ENCODE data around the gene KCNK10.

Gene KCNK10

GRCh38 chr14:88321692-88322503 is 1.2 kb downstream of the KCNK10 start:
- DNase-seq, result no peak

GRCh38 chr14:88318406-88318805 is 4.7 kb downstream of the KCNK10 start:
- DNase-seq, result no peak

GRCh38 chr14:88316521-88316920 is 6.5 kb downstream of the KCNK10 start:
- DNase-seq, result no peak

GRCh38 chr14:88312257-88312656 is 10.8 kb downstream of the KCNK10 start:
- no peak for DNase-seq

- DNase-seq, result no peak
These were observed 11.3 kb downstream of the KCNK10 start for GRCh38 chr14:88311780-88312179.

GRCh38 chr14:88310449-88310848 is 12.6 kb downstream of the KCNK10 start:
- DNase-seq, result no peak

GRCh38 chr14:88310021-88310420 is 13.0 kb downstream of the KCNK10 start:
- DNase-seq, result no peak

- no peak for DNase-seq
These were observed 17.3 kb downstream of the KCNK10 start for GRCh38 chr14:88305528-88306322.

GRCh38 chr14:88303041-88303440 is 20.0 kb downstream of the KCNK10 start:
- no peak for DNase-seq

- DNase-seq, result no peak
These were observed 21.7 kb downstream of the KCNK10 start for GRCh38 chr14:88301381-88301780.

GRCh38 chr14:88300817-88301216 is 22.3 kb downstream of the KCNK10 start:
- no peak for DNase-seq

- no peak for DNase-seq
These were observed 23.1 kb downstream of the KCNK10 start for GRCh38 chr14:88299865-88300530.

GRCh38 chr14:88297306-88297705 is 25.8 kb downstream of the KCNK10 start:
- no peak for DNase-seq

GRCh38 chr14:88296351-88296750 is 26.7 kb downstream of the KCNK10 start:
- DNase-seq, result no peak

GRCh38 chr14:88289996-88290395 is 33.1 kb downstream of the KCNK10 start:
- no peak for DNase-seq

- DNase-seq, result no peak
These were observed 33.8 kb downstream of the KCNK10 start for GRCh38 chr14:88289234-88289633.

GRCh38 chr14:88286309-88286708 is 36.8 kb downstream of the KCNK10 start:
- DNase-seq, result no peak

GRCh38 chr14:88281447-88281846 is 41.6 kb downstream of the KCNK10 start:
- no peak for DNase-seq

- no peak for DNase-seq
These were observed 46.0 kb downstream of the KCNK10 start for GRCh38 chr14:88276923-88277596.

GRCh38 chr14:88272390-88273269 is 50.4 kb downstream of the KCNK10 start:
- DNase-seq, result no peak

- DNase-seq, result no peak
These were observed 51.9 kb downstream of the KCNK10 start for GRCh38 chr14:88271205-88271604.

GRCh38 chr14:88270776-88271175 is 52.3 kb downstream of the KCNK10 start:
- DNase-seq, result no peak
